Osteocyte (in vitro differentiated cells): Measurements from ENCODE around the gene XRCC1. TPM values are rescaled to one million over a fixed set of nuclear protein-coding genes. Genes with fewer than 3 reads are reported as not detected.
"Not testable (repeated sequence)": the region's sequence is repeated elsewhere in the genome, so short reads cannot be mapped to it uniquely, and the experiment has no call there.

Experiments
- DNase-seq: peaks from one replicate; pipeline ENCODE4 v3.0.0; 2021; ENCODE audit warnings: mixed read lengths; ENCODE audit not compliant: unreplicated experiment; ENCODE audit errors: extremely low spot score
- H3K27ac Mint-ChIP-seq: one replicate; pipeline ENCODE4 v1.8.0; 2021; ENCODE audit warnings: mild to moderate bottlenecking, mixed read lengths; ENCODE audit not compliant: unreplicated experiment
- H3K27me3 Mint-ChIP-seq: one replicate; pipeline ENCODE4 v1.8.0; 2021; ENCODE audit warnings: mixed read lengths; ENCODE audit not compliant: unreplicated experiment
- H3K36me3 Mint-ChIP-seq: one replicate; pipeline ENCODE4 v1.8.0; 2021; ENCODE audit warnings: mixed read lengths; ENCODE audit not compliant: unreplicated experiment
- H3K4me1 Mint-ChIP-seq: one replicate; pipeline ENCODE4 v1.8.0; 2021; ENCODE audit warnings: mixed read lengths; ENCODE audit not compliant: unreplicated experiment
- H3K4me3 Mint-ChIP-seq: one replicate; pipeline ENCODE4 v1.8.0; 2021; ENCODE audit warnings: mild to moderate bottlenecking, moderate library complexity, mixed read lengths; ENCODE audit not compliant: unreplicated experiment
- H3K9me3 Mint-ChIP-seq: one replicate; pipeline ENCODE4 v1.8.0; 2021; ENCODE audit warnings: mixed read lengths; ENCODE audit not compliant: unreplicated experiment
- total RNA-seq: library from RNA; stranded (reverse); gene quantifications from 2 replicates; pipeline ENCODE4 v1.2.1, GENCODE V29; 2021
- TF ChIP-seq, protein P1 (sequence below): fragments of 200-600 bp; sonication (generic); IDR thresholded peaks from 2 replicates; pipeline ENCODE4 v1.5.0; 2021; ENCODE audit warnings: antibody characterized with exemption, mild to moderate bottlenecking, moderate library complexity

The XRCC1 gene
- total RNA-seq, 1 donor from 2014 or later: 43.2 TPM

- Mint-ChIP-seq H3K4me1 (peaks cover 12% of the 10 kb centered on the region), H3K36me3 (peaks cover 32% of the 10 kb centered on the region), H3K9me3 (no peaks in the 10 kb centered on the region), H3K27me3 (no peaks in the 10 kb centered on the region), H3K4me3 (no peak overlapping the region), H3K27ac (no peak overlapping the region)
- no peak for DNase-seq
- TF ChIP-seq, protein P1, sequence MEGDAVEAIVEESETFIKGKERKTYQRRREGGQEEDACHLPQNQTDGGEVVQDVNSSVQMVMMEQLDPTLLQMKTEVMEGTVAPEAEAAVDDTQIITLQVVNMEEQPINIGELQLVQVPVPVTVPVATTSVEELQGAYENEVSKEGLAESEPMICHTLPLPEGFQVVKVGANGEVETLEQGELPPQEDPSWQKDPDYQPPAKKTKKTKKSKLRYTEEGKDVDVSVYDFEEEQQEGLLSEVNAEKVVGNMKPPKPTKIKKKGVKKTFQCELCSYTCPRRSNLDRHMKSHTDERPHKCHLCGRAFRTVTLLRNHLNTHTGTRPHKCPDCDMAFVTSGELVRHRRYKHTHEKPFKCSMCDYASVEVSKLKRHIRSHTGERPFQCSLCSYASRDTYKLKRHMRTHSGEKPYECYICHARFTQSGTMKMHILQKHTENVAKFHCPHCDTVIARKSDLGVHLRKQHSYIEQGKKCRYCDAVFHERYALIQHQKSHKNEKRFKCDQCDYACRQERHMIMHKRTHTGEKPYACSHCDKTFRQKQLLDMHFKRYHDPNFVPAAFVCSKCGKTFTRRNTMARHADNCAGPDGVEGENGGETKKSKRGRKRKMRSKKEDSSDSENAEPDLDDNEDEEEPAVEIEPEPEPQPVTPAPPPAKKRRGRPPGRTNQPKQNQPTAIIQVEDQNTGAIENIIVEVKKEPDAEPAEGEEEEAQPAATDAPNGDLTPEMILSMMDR: no peak
Measured at GRCh38 chr19:43589678-43590077, 14.4 kb upstream of the XRCC1 start.

GRCh38 chr19:43589277-43589676 lies 13.9 kb upstream of the XRCC1 start:
- no peaks in the 10 kb centered on the region for H3K27me3 Mint-ChIP-seq
- no peak for DNase-seq
- TF ChIP-seq, protein P1: no peak
- no peaks in the 10 kb centered on the region for H3K9me3 Mint-ChIP-seq
- H3K36me3 Mint-ChIP-seq: peaks cover 32% of the 10 kb centered on the region
- H3K27ac Mint-ChIP-seq: no peak overlapping the region
- H3K4me3 Mint-ChIP-seq: no peak overlapping the region
- H3K4me1 Mint-ChIP-seq: peaks cover 11% of the 10 kb centered on the region

DNA sequence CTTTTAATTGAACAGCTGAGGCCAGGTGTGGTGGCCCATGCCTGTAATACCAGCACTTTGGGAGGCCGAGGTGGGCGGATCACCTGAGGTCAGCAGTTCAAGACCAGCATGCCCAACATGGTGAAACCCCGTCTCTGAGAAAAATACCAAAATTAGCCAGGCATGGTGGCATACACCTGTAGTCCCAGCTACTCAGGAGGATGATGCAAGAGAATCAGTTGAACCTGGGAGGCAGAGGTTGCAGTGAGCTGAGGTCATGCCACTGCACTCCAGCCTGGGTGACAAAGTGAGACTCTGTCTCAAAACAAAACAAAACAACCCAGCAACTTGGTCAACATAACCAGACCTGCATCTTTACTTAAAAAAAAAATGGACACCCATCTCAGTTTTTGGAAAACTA lies 11.7 kb upstream of the XRCC1 start:
- not testable (repeated sequence) for DNase-seq, H3K4me3 Mint-ChIP-seq, H3K27me3 Mint-ChIP-seq, H3K27ac Mint-ChIP-seq, H3K9me3 Mint-ChIP-seq, H3K4me1 Mint-ChIP-seq
- peaks cover 22% of the 10 kb centered on the region for H3K36me3 Mint-ChIP-seq

GRCh38 chr19:43586346-43586745 lies 11.0 kb upstream of the XRCC1 start:
- no peaks in the 10 kb centered on the region for H3K27me3 Mint-ChIP-seq
- peaks cover 2% of the 10 kb centered on the region for H3K4me1 Mint-ChIP-seq
- H3K9me3 Mint-ChIP-seq: no peaks in the 10 kb centered on the region
- DNase-seq: no peak
- no peak overlapping the region for H3K27ac Mint-ChIP-seq
- peaks cover 22% of the 10 kb centered on the region for H3K36me3 Mint-ChIP-seq
- H3K4me3 Mint-ChIP-seq: no peak overlapping the region
- TF ChIP-seq, protein P1: no peak

GRCh38 chr19:43584484-43584883 lies 9.2 kb upstream of the XRCC1 start:
- H3K27ac Mint-ChIP-seq: peak overlapping the region; percentile 28

More at GRCh38 chr19:43584484-43584883, 9.2 kb upstream of the XRCC1 start:
- peaks cover 12% of the 10 kb centered on the region for H3K36me3 Mint-ChIP-seq
- TF ChIP-seq, protein P1: no peak
- H3K4me3 Mint-ChIP-seq: no peak overlapping the region
- H3K4me1 Mint-ChIP-seq: no peaks in the 10 kb centered on the region
- no peak for DNase-seq
- no peaks in the 10 kb centered on the region for H3K9me3 Mint-ChIP-seq
- H3K27me3 Mint-ChIP-seq: no peaks in the 10 kb centered on the region
